Right lobe of liver (tissue), 4 donors: ENCODE data around the gene PNMA3.

Experiments used
- CTCF ChIP-seq, 4 donors: fragments of 200-600 bp in 3 of 4; fragments of 450-650 bp in 1 of 4; IDR thresholded peaks; one replicate each; pipeline versions ENCODE4 v1.5.1 to v1.8.0; 2016 to 2022; ENCODE audit warnings: antibody characterized with exemption in 4 of 4, mild to moderate bottlenecking in 2 of 4
- POLR2A ChIP-seq: fragments of 450-650 bp; IDR thresholded peaks from one replicate; pipeline ENCODE4 v1.6.1; 2017; ENCODE audit warnings: antibody characterized with exemption, mild to moderate bottlenecking
- donor health status: DM: no; HTN: no; CAD: no.
- donor health status: DM: no; HTN: no; CAD: no.
- donor health status: DM: no; HTN: yes; CAD: no.

GRCh38 chrX:153074262-153074899 is 18.1 kb downstream of the PNMA3 start:
- TF ChIP-seq CTCF (IDR thresholded peaks at IDR 0.05) (no peak), POLR2A (no peak)
